NCI-H1092 (cell line): Measurements from ENCODE around the gene CAMK2A.

Experiments used
- DNase-seq: peaks from one replicate; lab custom pipeline; 2025; lab: John Stamatoyannopoulos, UW

The CAMK2A gene

GRCh38 chr5:150299571-150300327, 10.2 kb upstream of the CAMK2A start:
- no peak for DNase-seq

- DNase-seq: no peak
Observed at GRCh38 chr5:150298701-150299451, 9.3 kb upstream of the CAMK2A start.

GRCh38 chr5:150297934-150298595, 8.5 kb upstream of the CAMK2A start:
- no peak for DNase-seq

GRCh38 chr5:150297236-150297890, 7.8 kb upstream of the CAMK2A start:
- no peak for DNase-seq

GRCh38 chr5:150296496-150296895, 6.9 kb upstream of the CAMK2A start:
- DNase-seq: no peak

GRCh38 chr5:150295741-150296486, 6.3 kb upstream of the CAMK2A start:
- DNase-seq: no peak

GRCh38 chr5:150295172-150295634, 5.6 kb upstream of the CAMK2A start:
- DNase-seq: no peak

- no peak for DNase-seq
Observed at GRCh38 chr5:150294551-150295071, 5.0 kb upstream of the CAMK2A start.

- DNase-seq: no peak
Observed at GRCh38 chr5:150293091-150293941, 3.7 kb upstream of the CAMK2A start.

- no peak for DNase-seq
Observed at GRCh38 chr5:150291388-150292385, 2.1 kb upstream of the CAMK2A start.

GRCh38 chr5:150288791-150289190, 782 bp downstream of the CAMK2A start:
- DNase-seq: no peak

- DNase-seq: no peak
Observed at GRCh38 chr5:150288361-150288760, 1.2 kb downstream of the CAMK2A start.

- no peak for DNase-seq
Observed at GRCh38 chr5:150286820-150287219, 2.8 kb downstream of the CAMK2A start.

GRCh38 chr5:150285114-150285513, 4.5 kb downstream of the CAMK2A start:
- no peak for DNase-seq

- DNase-seq: no peak
Observed at GRCh38 chr5:150284311-150284710, 5.3 kb downstream of the CAMK2A start.

GRCh38 chr5:150283904-150284303, 5.7 kb downstream of the CAMK2A start:
- DNase-seq: no peak

GRCh38 chr5:150281987-150282386, 7.6 kb downstream of the CAMK2A start:
- no peak for DNase-seq

GRCh38 chr5:150279330-150280020, 10.1 kb downstream of the CAMK2A start:
- peak; percentile 46 for DNase-seq
